Measurements from ENCODE around the gene AMACR.
"Not testable (repeated sequence)": the region's sequence is repeated elsewhere in the genome, so short reads cannot be mapped to it uniquely, and the experiment has no call there.

Gene AMACR

GRCh38 chr5:33968211-33969005 is 39.4 kb downstream of the AMACR start:
- no peak for DNase-seq (ENCODE audit: low read depth)

GRCh38 chr5:33966805-33967204 is 41.0 kb downstream of the AMACR start:
- no peak for DNase-seq (ENCODE audit: low read depth)

- DNase-seq (ENCODE audit: low read depth), result no peak
Observed at GRCh38 chr5:33964132-33964700, 43.6 kb downstream of the AMACR start.

GRCh38 chr5:33958176-33958575 is 49.7 kb downstream of the AMACR start:
- DNase-seq (ENCODE audit: low read depth), result no peak

GRCh38 chr5:33957577-33958150 is 50.2 kb downstream of the AMACR start:
- DNase-seq (ENCODE audit: low read depth), result no peak

- not testable (repeated sequence) for DNase-seq (ENCODE audit: low read depth)
Observed at GRCh38 chr5:33952175-33952574, 55.7 kb downstream of the AMACR start.

DNA sequence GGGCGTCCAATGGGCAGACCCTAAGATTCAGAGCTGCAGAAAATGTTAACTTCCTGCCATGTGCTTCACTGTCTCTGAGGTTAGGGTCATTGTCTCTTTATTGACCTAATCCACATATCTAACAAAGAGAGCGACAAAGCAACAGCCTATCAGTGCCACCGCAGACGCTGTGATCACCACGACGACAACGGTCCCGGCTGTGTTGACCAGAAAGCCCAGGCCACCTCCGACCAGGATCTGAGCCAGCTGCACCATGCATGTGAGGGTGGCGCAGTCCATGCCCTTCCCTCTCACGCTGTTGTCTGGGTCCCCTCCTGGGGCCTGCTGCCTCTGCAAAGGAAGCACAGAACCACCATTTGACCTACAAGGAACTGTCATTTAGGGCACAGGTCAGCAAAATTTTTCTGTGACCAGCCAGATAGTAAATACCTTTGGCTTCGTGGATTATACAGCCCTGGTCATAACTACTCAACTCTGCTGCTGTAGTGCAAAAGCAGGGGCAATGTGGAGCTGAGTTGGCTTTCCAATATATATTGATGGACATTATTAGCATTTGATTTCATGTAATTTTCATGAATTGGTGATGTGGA is 63.2 kb downstream of the AMACR start:
- DNase-seq (ENCODE audit: low read depth), result no peak

DNA sequence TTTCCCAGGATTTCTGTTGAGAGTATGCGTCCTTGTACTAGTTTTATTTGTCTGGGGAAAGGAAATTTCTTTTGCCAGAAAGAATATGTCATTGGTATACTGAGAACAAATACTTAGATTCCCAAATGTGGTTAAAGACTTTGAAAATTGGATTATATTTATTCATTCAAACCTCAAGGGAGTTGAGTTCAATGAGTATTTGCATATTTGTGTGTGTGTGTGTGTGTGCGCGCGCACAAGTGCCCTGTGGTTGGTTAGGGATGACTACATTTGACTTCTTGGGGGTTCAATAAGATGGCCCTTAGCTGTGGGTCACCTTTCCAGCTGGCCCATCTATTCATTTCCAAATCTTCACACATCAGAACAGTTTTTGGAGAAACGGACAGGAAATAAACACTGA is 66.8 kb downstream of the AMACR start:
- DNase-seq (ENCODE audit: low read depth), result no peak

GRCh38 chr5:33939556-33940262 is 68.1 kb downstream of the AMACR start:
- DNase-seq (ENCODE audit: low read depth), result no peak

- DNase-seq (ENCODE audit: low read depth), result no peak
Observed at GRCh38 chr5:33938881-33939280, 69.0 kb downstream of the AMACR start.

DNA sequence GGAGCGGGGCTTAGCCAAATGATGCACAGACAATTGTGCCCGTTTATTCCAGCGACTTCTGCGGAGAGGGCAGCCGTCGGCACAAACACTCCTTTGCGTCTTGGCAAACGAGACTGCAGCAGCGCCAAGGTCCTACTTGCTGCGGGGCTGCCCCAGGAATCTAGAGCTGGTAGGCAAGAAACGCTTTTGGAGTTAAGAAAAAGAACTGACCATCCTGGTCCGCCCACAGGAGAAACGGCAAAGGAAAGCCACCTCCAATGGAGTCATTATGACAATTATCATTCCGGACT is 69.4 kb downstream of the AMACR start:
- no peak for DNase-seq (ENCODE audit: low read depth)

DNA sequence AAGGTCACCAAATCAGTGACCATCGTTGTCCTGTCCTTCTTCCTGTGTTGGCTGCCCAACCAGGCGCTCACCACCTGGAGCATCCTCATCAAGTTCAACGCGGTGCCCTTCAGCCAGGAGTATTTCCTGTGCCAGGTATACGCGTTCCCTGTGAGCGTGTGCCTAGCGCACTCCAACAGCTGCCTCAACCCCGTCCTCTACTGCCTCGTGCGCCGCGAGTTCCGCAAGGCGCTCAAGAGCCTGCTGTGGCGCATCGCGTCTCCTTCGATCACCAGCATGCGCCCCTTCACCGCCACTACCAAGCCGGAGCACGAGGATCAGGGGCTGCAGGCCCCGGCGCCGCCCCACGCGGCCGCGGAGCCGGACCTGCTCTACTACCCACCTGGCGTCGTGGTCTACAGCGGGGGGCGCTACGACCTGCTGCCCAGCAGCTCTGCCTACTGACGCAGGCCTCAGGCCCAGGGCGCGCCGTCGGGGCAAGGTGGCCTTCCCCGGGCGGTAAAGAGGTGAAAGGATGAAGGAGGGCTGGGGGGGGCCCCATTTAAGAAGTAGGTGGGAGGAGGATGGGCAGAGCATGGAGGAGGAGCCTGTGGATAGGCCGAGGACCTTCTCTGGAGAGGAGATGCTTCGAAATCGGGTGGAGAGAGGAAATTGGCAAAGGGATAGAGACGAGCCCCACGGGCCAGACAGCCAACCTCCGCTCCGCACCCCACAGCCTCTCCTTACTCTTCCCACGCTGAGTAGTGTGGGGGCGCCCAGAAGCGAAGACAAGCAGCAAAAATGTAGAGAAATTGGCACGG is 69.9 kb downstream of the AMACR start:
- DNase-seq (ENCODE audit: low read depth), result no peak

GRCh38 chr5:33937017-33937706 is 70.7 kb downstream of the AMACR start:
- DNase-seq (ENCODE audit: low read depth), result no peak

DNA sequence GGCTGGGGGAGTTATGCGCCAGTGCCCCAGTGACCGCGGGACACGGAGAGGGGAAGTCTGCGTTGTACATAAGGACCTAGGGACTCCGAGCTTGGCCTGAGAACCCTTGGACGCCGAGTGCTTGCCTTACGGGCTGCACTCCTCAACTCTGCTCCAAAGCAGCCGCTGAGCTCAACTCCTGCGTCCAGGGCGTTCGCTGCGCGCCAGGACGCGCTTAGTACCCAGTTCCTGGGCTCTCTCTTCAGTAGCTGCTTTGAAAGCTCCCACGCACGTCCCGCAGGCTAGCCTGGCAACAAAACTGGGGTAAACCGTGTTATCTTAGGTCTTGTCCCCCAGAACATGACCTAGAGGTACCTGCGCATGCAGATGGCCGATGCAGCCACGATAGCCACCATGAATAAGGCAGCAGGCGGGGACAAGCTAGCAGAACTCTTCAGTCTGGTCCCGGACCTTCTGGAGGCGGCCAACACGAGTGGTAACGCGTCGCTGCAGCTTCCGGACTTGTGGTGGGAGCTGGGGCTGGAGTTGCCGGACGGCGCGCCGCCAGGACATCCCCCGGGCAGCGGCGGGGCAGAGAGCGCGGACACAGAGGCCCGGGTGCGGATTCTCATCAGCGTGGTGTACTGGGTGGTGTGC is 71.4 kb downstream of the AMACR start, which contains the start of gene RXFP3:
Gene RXFP3 (plus strand): TSS at position 6 of the 636 bp plus-strand sequence. CDS start 355 bp downstream, at position 361.
- DNase-seq (ENCODE audit: low read depth), result no peak

Data from stimulated activated CD8-positive, alpha-beta memory T cell treated with anti-CD3 and anti-CD28 coated beads, Interleukin-12 subunit alpha, Interleukin-12 subunit beta, amount 100 ng/mL, for 4 hours (primary cell).